ENCODE data around the gene INPPL1.
A peak's percentile ranks its signal among the peaks of the same experiment; 100 is the strongest.
"Not testable (repeated sequence)": the region's sequence is repeated elsewhere in the genome, so short reads cannot be mapped to it uniquely, and the experiment has no call there.

Gene INPPL1

GRCh38 chr11:72224564-72225410, at the start of gene INPPL1:
Gene INPPL1, plus strand, starts transcription at chr11:72224767. Its CDS starts 218 bp downstream, at chr11:72224985.
- no peak for DNase-seq

- no peak for DNase-seq
Observed at GRCh38 chr11:72177656-72178055, 46.9 kb upstream of the INPPL1 start.

- no peak for DNase-seq
Observed at GRCh38 chr11:72179049-72179803, 45.3 kb upstream of the INPPL1 start.

- no peak for DNase-seq
Observed at GRCh38 chr11:72179804-72180396, 44.7 kb upstream of the INPPL1 start.

- not testable (repeated sequence) for DNase-seq
Observed at GRCh38 chr11:72180892-72181552, 43.5 kb upstream of the INPPL1 start.

GRCh38 chr11:72181553-72181958, 43.0 kb upstream of the INPPL1 start:
- DNase-seq: not testable (repeated sequence)

GRCh38 chr11:72188267-72188666, 36.3 kb upstream of the INPPL1 start:
- no peak for DNase-seq

GRCh38 chr11:72189455-72190250, 34.9 kb upstream of the INPPL1 start:
- DNase-seq: no peak

GRCh38 chr11:72190631-72191071, 33.9 kb upstream of the INPPL1 start:
- DNase-seq: no peak

- no peak for DNase-seq
Observed at GRCh38 chr11:72191961-72192381, 32.6 kb upstream of the INPPL1 start, which contains the start of gene FOLR1. Gene FOLR1, plus strand, starts transcription at chr11:72192140. Its CDS starts 34 bp downstream, at chr11:72192174.

- no peak for DNase-seq
Observed at GRCh38 chr11:72195518-72196270, 28.9 kb upstream of the INPPL1 start.

- DNase-seq: not testable (repeated sequence)
Observed at GRCh38 chr11:72201445-72201844, 23.1 kb upstream of the INPPL1 start.

GRCh38 chr11:72202571-72202970, 22.0 kb upstream of the INPPL1 start:
- DNase-seq: no peak

- no peak for DNase-seq
Observed at GRCh38 chr11:72203163-72203562, 21.4 kb upstream of the INPPL1 start.

- no peak for DNase-seq
Observed at GRCh38 chr11:72204886-72205285, 19.7 kb upstream of the INPPL1 start.

GRCh38 chr11:72206794-72207193, 17.8 kb upstream of the INPPL1 start:
- not testable (repeated sequence) for DNase-seq

- no peak for DNase-seq
Observed at GRCh38 chr11:72208281-72208680, 16.3 kb upstream of the INPPL1 start.

- peak; percentile 19 to 44 for DNase-seq
Observed at GRCh38 chr11:72209101-72209500, 15.5 kb upstream of the INPPL1 start.

GRCh38 chr11:72216638-72217037, 7.9 kb upstream of the INPPL1 start, which contains the start of gene FOLR2:
Gene FOLR2, plus strand, starts transcription at chr11:72216794. Its CDS starts 1,791 bp downstream, at chr11:72218585.
- no peak for DNase-seq

GRCh38 chr11:72217841-72218240, 6.7 kb upstream of the INPPL1 start:
- peak; percentile 79 to 87 for DNase-seq

- DNase-seq: no peak
Observed at GRCh38 chr11:72218251-72218745, 6.3 kb upstream of the INPPL1 start.
